GM18873 (cell line): ENCODE results near the gene PRDM16.

Source experiments
- ATAC-seq: cut with Tn5 transposase; IDR thresholded peaks from one replicate; pipeline ENCODE4 v1.9.1; 2021; ENCODE audit warnings: mild to moderate bottlenecking, moderate library complexity, moderate number of reproducible peaks; ENCODE audit not compliant: unreplicated experiment, low FRiP score

The PRDM16 gene

GRCh38 chr1:3068564-3069431 lies at the start of gene PRDM16:
TSS of gene PRDM16 (plus strand) at chr1:3069203. CDS start at chr1:3069260, 57 bp downstream.
- ATAC-seq: no peak

- ATAC-seq: no peak
These were observed 49.4 kb upstream of the PRDM16 start for GRCh38 chr1:3019516-3020051.

GRCh38 chr1:3020263-3020909 lies 48.6 kb upstream of the PRDM16 start:
- ATAC-seq: no peak

- no peak for ATAC-seq
These were observed 47.8 kb upstream of the PRDM16 start, which contains the start of gene ACTRT2 for GRCh38 chr1:3021233-3021671. TSS of gene ACTRT2 (plus strand) at chr1:3021467. CDS start at chr1:3021687, 220 bp downstream.

- ATAC-seq: no peak
These were observed 47.1 kb upstream of the PRDM16 start for GRCh38 chr1:3021801-3022401.

- ATAC-seq: no peak
These were observed 46.5 kb upstream of the PRDM16 start for GRCh38 chr1:3022511-3022973.

GRCh38 chr1:3022976-3023375 lies 46.0 kb upstream of the PRDM16 start:
- ATAC-seq: no peak

GRCh38 chr1:3024019-3024418 lies 45.0 kb upstream of the PRDM16 start:
- ATAC-seq: no peak

GRCh38 chr1:3024588-3024987 lies 44.4 kb upstream of the PRDM16 start:
- ATAC-seq: no peak

GRCh38 chr1:3026124-3026523 lies 42.9 kb upstream of the PRDM16 start:
- ATAC-seq: no peak

- no peak for ATAC-seq
These were observed 42.2 kb upstream of the PRDM16 start for GRCh38 chr1:3026581-3027391.

- ATAC-seq: no peak
These were observed 41.2 kb upstream of the PRDM16 start for GRCh38 chr1:3027611-3028371.

- no peak for ATAC-seq
These were observed 40.3 kb upstream of the PRDM16 start for GRCh38 chr1:3028531-3029282.

- no peak for ATAC-seq
These were observed 39.5 kb upstream of the PRDM16 start for GRCh38 chr1:3029481-3029961.

GRCh38 chr1:3029991-3030662 lies 38.9 kb upstream of the PRDM16 start:
- no peak for ATAC-seq

- ATAC-seq: no peak
These were observed 38.2 kb upstream of the PRDM16 start for GRCh38 chr1:3030663-3031381.
